KMS-11 (cell line): Measurements from ENCODE around the gene COL10A1.

Source experiments
- H2AFZ ChIP-seq: fragments of 200-600 bp; sonication (generic); 2 replicates; pipeline ENCODE4 v1.6.1; 2016; ENCODE audit warnings: antibody characterized with exemption, mixed run types, low read depth
- H3K27ac ChIP-seq: fragments of 200-600 bp; sonication (generic); 2 replicates; pipeline ENCODE4 v1.6.1; 2016; ENCODE audit warnings: mild to moderate bottlenecking, mixed run types
- H3K27me3 ChIP-seq: fragments of 200-600 bp; sonication (generic); 2 replicates; pipeline ENCODE4 v1.6.1; 2017; ENCODE audit warnings: mild to moderate bottlenecking, low read depth, mixed run types, moderate library complexity; ENCODE audit not compliant: insufficient read depth
- H3K36me3 ChIP-seq: fragments of 200-600 bp; sonication (generic); 2 replicates; pipeline ENCODE4 v1.6.1; 2017; ENCODE audit warnings: mild to moderate bottlenecking, mixed run types; ENCODE audit not compliant: insufficient read depth
- H3K4me1 ChIP-seq: fragments of 200-600 bp; sonication (generic); 2 replicates; pipeline ENCODE4 v1.6.1; 2016; ENCODE audit warnings: mild to moderate bottlenecking, low read depth, mixed run types; ENCODE audit not compliant: poor library complexity, severe bottlenecking
- H3K4me2 ChIP-seq: fragments of 200-600 bp; sonication (generic); 2 replicates; pipeline ENCODE4 v1.7.0; 2016; ENCODE audit warnings: mild to moderate bottlenecking, mixed run types
- H3K4me3 ChIP-seq: fragments of 200-600 bp; sonication (generic); IDR thresholded peaks from 2 replicates; pipeline ENCODE4 v1.6.1; 2017; ENCODE audit warnings: low read depth, low read length, mixed read lengths; ENCODE audit not compliant: insufficient read depth
- H3K79me2 ChIP-seq: fragments of 200-600 bp; sonication (generic); 2 replicates; pipeline ENCODE4 v1.6.1; 2016; ENCODE audit warnings: low read depth, mixed run types; ENCODE audit not compliant: insufficient read depth
- H3K9ac ChIP-seq: fragments of 200-600 bp; sonication (generic); 2 replicates; pipeline ENCODE4 v1.6.1; 2016; ENCODE audit warnings: mild to moderate bottlenecking, mixed run types
- H4K20me1 ChIP-seq: fragments of 200-600 bp; sonication (generic); 2 replicates; pipeline ENCODE4 v1.6.1; 2016; ENCODE audit warnings: mild to moderate bottlenecking, mixed run types; ENCODE audit not compliant: insufficient read depth
- TF ChIP-seq, protein P1 (sequence below): fragments of 200-600 bp; sonication (generic); conservative IDR thresholded peaks from 2 replicates; pipeline ENCODE4 v1.6.1; 2017; ENCODE audit warnings: low read depth, mild to moderate bottlenecking, antibody characterized with exemption, low read length, moderate library complexity, mixed read lengths

The COL10A1 gene

DNA sequence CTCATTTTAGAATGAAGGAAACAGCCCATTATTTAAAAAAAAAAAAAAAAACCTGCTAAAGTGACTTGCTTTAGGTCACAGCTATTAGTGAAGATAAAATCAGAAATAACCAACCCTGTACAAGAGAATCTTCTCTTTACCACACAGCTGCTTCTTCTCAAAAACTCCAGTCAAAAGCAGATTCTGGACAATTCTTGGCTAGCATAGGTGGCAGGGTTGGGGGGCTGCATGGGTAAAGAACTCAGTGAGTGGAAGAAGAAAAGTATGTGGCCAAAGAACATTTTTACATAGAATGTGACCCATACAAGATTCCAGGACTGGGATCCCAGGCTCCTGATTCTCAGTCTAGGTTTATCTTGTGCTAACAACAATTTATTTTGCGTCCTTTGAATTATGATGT is 55.8 kb downstream of the COL10A1 start:
- H3K79me2 ChIP-seq: no peaks in the 10 kb centered on the region
- no peak overlapping the region for H3K9ac ChIP-seq
- H4K20me1 ChIP-seq: no peaks in the 10 kb centered on the region
- H3K36me3 ChIP-seq: no peaks in the 10 kb centered on the region
- H3K27ac ChIP-seq: no peak overlapping the region
- no peak overlapping the region for H3K4me3 ChIP-seq
- no peaks in the 10 kb centered on the region for H3K4me1 ChIP-seq
- TF ChIP-seq, protein P1, sequence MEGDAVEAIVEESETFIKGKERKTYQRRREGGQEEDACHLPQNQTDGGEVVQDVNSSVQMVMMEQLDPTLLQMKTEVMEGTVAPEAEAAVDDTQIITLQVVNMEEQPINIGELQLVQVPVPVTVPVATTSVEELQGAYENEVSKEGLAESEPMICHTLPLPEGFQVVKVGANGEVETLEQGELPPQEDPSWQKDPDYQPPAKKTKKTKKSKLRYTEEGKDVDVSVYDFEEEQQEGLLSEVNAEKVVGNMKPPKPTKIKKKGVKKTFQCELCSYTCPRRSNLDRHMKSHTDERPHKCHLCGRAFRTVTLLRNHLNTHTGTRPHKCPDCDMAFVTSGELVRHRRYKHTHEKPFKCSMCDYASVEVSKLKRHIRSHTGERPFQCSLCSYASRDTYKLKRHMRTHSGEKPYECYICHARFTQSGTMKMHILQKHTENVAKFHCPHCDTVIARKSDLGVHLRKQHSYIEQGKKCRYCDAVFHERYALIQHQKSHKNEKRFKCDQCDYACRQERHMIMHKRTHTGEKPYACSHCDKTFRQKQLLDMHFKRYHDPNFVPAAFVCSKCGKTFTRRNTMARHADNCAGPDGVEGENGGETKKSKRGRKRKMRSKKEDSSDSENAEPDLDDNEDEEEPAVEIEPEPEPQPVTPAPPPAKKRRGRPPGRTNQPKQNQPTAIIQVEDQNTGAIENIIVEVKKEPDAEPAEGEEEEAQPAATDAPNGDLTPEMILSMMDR: no peak
- H3K27me3 ChIP-seq: no peaks in the 10 kb centered on the region
- no peak overlapping the region for H2AFZ ChIP-seq
- no peak overlapping the region for H3K4me2 ChIP-seq
